Neural crest cell (in vitro differentiated cells): ENCODE data around the gene NANOS3. TPM values are rescaled to one million over a fixed set of nuclear protein-coding genes. Genes with fewer than 3 reads are reported as not detected.

ENCODE experiments used
- DNase-seq: peaks from one replicate; pipeline ENCODE4 v3.0.0; 2021; ENCODE audit warnings: low read depth, mixed read lengths, low spot score
- H3K27ac Mint-ChIP-seq: one replicate; pipeline ENCODE4 v1.8.0; 2021; ENCODE audit warnings: mild to moderate bottlenecking, mixed read lengths; ENCODE audit not compliant: unreplicated experiment
- H3K27me3 Mint-ChIP-seq: 2 replicates; pipeline ENCODE4 v1.8.0; 2021; ENCODE audit warnings: low read depth, mild to moderate bottlenecking, mixed read lengths
- H3K36me3 Mint-ChIP-seq: 2 replicates; pipeline ENCODE4 v1.8.0; 2021; ENCODE audit warnings: low read depth, mild to moderate bottlenecking, mixed read lengths
- H3K4me1 Mint-ChIP-seq: 2 replicates; pipeline ENCODE4 v1.8.0; 2021; ENCODE audit warnings: mixed read lengths
- H3K4me3 Mint-ChIP-seq: one replicate; pipeline ENCODE4 v1.8.0; 2021; ENCODE audit warnings: mild to moderate bottlenecking, mixed read lengths
- H3K9me3 Mint-ChIP-seq: 2 replicates; pipeline ENCODE4 v1.8.0; 2021; ENCODE audit warnings: mixed read lengths
- total RNA-seq: library from RNA; stranded (reverse); gene quantifications from 2 replicates; pipeline ENCODE4 v1.2.1, GENCODE V29; 2021
- TF ChIP-seq, protein P1 (sequence below): fragments of 200-600 bp; sonication (generic); conservative IDR thresholded peaks from 2 replicates; pipeline ENCODE4 v1.5.0; 2021; ENCODE audit warnings: antibody characterized with exemption, mild to moderate bottlenecking

The NANOS3 gene
- total RNA-seq, 1 donor from 2014 or later = 1.6 TPM

DNA sequence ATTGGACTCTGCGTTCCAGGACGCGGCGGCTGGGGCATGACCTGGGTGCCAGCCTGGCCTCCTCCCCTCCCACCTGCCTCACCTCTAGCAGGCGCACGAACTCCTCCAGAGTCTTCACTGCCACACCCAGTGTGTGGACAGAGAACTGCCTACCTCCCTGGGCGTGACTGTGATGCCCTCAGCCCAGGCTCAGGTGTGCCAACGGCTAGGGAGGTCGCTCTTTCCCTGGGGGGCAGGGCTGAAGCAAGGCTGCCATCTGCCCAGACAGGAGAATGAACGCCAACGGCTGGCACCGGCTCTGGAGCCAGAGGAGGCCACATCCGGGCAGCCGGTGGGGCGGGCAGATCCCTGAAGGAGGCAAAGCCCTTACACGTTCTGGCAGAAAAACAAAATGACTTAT lies 11.3 kb downstream of the NANOS3 start:
- no peak overlapping the region for H3K4me3 Mint-ChIP-seq
- TF ChIP-seq, protein P1, sequence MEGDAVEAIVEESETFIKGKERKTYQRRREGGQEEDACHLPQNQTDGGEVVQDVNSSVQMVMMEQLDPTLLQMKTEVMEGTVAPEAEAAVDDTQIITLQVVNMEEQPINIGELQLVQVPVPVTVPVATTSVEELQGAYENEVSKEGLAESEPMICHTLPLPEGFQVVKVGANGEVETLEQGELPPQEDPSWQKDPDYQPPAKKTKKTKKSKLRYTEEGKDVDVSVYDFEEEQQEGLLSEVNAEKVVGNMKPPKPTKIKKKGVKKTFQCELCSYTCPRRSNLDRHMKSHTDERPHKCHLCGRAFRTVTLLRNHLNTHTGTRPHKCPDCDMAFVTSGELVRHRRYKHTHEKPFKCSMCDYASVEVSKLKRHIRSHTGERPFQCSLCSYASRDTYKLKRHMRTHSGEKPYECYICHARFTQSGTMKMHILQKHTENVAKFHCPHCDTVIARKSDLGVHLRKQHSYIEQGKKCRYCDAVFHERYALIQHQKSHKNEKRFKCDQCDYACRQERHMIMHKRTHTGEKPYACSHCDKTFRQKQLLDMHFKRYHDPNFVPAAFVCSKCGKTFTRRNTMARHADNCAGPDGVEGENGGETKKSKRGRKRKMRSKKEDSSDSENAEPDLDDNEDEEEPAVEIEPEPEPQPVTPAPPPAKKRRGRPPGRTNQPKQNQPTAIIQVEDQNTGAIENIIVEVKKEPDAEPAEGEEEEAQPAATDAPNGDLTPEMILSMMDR = no peak
- no peaks in the 10 kb centered on the region for H3K9me3 Mint-ChIP-seq
- H3K36me3 Mint-ChIP-seq = no peaks in the 10 kb centered on the region
- no peak for DNase-seq
- no peaks in the 10 kb centered on the region for H3K27me3 Mint-ChIP-seq
- no peaks in the 10 kb centered on the region for H3K4me1 Mint-ChIP-seq
- H3K27ac Mint-ChIP-seq = no peak overlapping the region

DNA sequence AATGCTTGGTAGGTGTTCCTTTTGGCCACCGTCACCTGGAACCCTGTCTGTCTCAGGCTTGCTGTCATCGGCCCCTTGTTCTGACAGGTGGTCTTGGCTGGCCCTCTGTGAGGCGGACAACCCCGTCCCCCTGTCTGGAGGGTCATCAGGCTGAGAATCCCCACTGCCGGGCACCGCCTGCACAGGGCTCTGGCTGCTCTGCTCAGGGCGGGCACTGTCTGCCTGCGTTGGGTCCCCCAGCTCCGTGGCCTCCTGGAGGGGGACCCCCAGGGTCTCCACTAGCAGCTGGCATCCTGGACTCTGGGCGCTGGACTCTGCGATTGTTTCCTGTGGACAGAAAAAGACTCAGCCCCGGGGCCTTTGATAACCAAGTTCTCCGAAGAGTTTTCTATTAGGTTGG lies 13.2 kb downstream of the NANOS3 start:
- Mint-ChIP-seq H3K9me3 (no peaks in the 10 kb centered on the region), H3K4me3 (no peak overlapping the region), H3K27ac (no peak overlapping the region), H3K4me1 (no peaks in the 10 kb centered on the region), H3K36me3 (no peaks in the 10 kb centered on the region), H3K27me3 (no peaks in the 10 kb centered on the region)
- TF ChIP-seq, protein P1 = no peak
- DNase-seq = no peak

DNA sequence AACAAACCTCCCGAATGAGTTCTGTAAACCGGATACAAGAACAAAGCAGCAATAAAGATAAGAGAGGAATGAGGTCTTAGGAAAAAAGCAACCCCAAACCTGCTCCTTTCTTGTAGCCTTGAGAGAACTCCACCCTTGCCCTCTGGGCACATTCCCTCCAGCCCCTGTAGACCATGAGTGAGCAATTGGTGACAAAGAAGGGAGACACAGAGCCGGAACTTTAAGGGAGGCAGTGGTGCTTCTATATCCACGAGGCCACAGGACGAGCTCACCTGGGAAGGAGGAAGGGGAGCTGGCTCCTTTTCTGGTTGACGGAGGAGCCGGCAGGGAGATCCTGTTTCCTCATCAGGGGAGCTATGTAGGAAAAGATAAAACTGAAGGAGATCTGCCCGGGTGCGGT lies 15.9 kb downstream of the NANOS3 start:
- no peaks in the 10 kb centered on the region for H3K4me1 Mint-ChIP-seq
- no peaks in the 10 kb centered on the region for H3K27me3 Mint-ChIP-seq
- H3K4me3 Mint-ChIP-seq = no peak overlapping the region
- H3K9me3 Mint-ChIP-seq = no peaks in the 10 kb centered on the region
- no peak overlapping the region for H3K27ac Mint-ChIP-seq
- H3K36me3 Mint-ChIP-seq = no peaks in the 10 kb centered on the region
- DNase-seq = no peak
- TF ChIP-seq, protein P1 = no peak

DNA sequence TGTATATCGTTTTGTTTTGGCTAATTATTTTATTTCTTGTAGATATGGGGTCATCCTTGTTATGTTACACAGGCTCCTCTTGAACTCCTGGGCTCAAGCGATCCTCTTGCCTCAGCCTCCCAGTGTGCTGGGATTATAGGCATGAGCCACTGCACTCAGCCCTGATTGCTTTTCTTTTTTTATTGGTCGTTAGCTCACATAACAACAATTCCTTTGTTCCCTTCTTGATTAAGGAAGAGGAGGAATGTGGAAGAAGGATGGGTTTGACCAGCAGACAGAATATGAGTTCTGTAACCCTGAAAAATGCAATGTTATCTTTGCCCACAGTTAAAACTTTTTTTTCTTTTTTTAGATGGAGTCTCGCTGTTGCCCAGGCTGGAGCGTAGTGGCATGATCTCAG lies 17.6 kb downstream of the NANOS3 start:
- TF ChIP-seq, protein P1 = no peak
- no peak overlapping the region for H3K27ac Mint-ChIP-seq
- no peaks in the 10 kb centered on the region for H3K27me3 Mint-ChIP-seq
- H3K4me3 Mint-ChIP-seq = no peak overlapping the region
- DNase-seq = no peak
- no peaks in the 10 kb centered on the region for H3K4me1 Mint-ChIP-seq
- H3K36me3 Mint-ChIP-seq = no peaks in the 10 kb centered on the region
- no peaks in the 10 kb centered on the region for H3K9me3 Mint-ChIP-seq

DNA sequence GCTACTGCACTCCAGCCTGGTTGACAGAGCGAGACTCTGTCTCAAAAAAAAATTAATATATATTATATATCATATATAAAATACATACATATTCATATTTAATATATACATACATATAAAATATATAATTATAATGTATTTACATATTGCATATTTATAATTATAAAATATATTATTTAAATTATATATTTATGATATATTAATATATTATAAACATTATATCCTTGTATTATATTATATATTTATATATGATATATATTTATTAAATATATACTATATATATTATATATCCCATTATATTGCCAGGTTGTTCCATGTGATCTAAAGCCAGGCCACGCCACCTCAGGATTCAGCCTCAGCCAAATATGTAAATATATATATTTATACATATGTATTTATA lies 19.3 kb downstream of the NANOS3 start:
- Mint-ChIP-seq H3K4me3 (no peak overlapping the region), H3K4me1 (peaks cover 5% of the 10 kb centered on the region), H3K27me3 (no peaks in the 10 kb centered on the region), H3K9me3 (no peaks in the 10 kb centered on the region), H3K36me3 (no peaks in the 10 kb centered on the region), H3K27ac (no peak overlapping the region)
- no peak for DNase-seq
- TF ChIP-seq, protein P1 = no peak

DNA sequence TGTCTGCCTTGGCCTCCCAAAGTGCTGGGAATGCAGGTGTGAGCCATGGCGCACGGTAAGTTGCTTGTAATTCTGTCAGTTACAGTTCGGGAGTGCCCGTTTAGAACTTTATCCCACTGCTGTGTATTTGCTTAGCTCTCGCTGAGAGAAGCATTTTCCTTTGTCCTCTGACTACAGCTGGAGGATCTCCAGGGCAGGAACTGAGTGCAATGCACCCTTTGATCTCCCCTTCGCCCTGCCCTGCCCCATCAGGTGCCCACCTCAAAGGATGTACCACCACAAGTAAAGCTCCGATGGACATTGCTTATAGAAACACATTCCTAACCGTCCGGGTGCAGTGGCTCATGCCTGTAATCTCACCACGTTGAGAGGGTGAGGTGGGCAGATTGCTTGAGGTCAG lies 22.5 kb downstream of the NANOS3 start:
- no peaks in the 10 kb centered on the region for H3K9me3 Mint-ChIP-seq
- no peak overlapping the region for H3K4me3 Mint-ChIP-seq
- H3K4me1 Mint-ChIP-seq = peaks cover 5% of the 10 kb centered on the region
- TF ChIP-seq, protein P1 = no peak
- H3K36me3 Mint-ChIP-seq = no peaks in the 10 kb centered on the region
- H3K27me3 Mint-ChIP-seq = no peaks in the 10 kb centered on the region
- DNase-seq = no peak
- H3K27ac Mint-ChIP-seq = no peak overlapping the region
